ENCODE data around the gene CEPT1.

Gene CEPT1

GRCh38 chr1:111145963-111146768 lies 6.1 kb downstream of the CEPT1 start:
- Histone ChIP-seq H3K9me3 (ENCODE audit: control insufficient read depth in 5 of 5, low read length in 5 of 5) (no peaks in the 10 kb centered on the region), H3K9ac (ENCODE audit: low read length in 5 of 5) (no peak overlapping the region), H3K27ac (ENCODE audit: low read depth, low read length) (no peak overlapping the region), H3K36me3 (ENCODE audit: control insufficient read depth in 5 of 5, insufficient read depth in 5 of 5, low read length in 5 of 5) (peaks cover 15 to 37% (median 25%) of the 10 kb centered on the region in 5 donors), H3K4me3 (ENCODE audit: low read depth in 1 of 5, low read length in 5 of 5) (no peak overlapping the region), H3K4me1 (ENCODE audit: control insufficient read depth in 5 of 5, insufficient read depth in 5 of 5, low read length in 5 of 5) (peaks cover 0 to 45% (median 24%) of the 10 kb centered on the region in 5 donors), H3K27me3 (ENCODE audit: control insufficient read depth in 5 of 5, insufficient read depth in 4 of 5, low read length in 5 of 5) (no peaks in the 10 kb centered on the region)

- H3K36me3 ChIP-seq (ENCODE audit: control insufficient read depth in 5 of 5, insufficient read depth in 5 of 5, low read length in 5 of 5): peaks cover 21 to 47% (median 26%) of the 10 kb centered on the region in 5 donors
- H3K27me3 ChIP-seq (ENCODE audit: control insufficient read depth in 5 of 5, insufficient read depth in 4 of 5, low read length in 5 of 5): no peaks in the 10 kb centered on the region
- H3K9ac ChIP-seq (ENCODE audit: low read length in 5 of 5): no peak overlapping the region
- H3K9me3 ChIP-seq (ENCODE audit: control insufficient read depth in 5 of 5, low read length in 5 of 5): no peaks in the 10 kb centered on the region
- no peak overlapping the region for H3K27ac ChIP-seq (ENCODE audit: low read depth, low read length)
- peaks cover 0 to 36% (median 8%) of the 10 kb centered on the region in 5 donors for H3K4me1 ChIP-seq (ENCODE audit: control insufficient read depth in 5 of 5, insufficient read depth in 5 of 5, low read length in 5 of 5)
- no peak overlapping the region for H3K4me3 ChIP-seq (ENCODE audit: low read depth in 1 of 5, low read length in 5 of 5)
Observed at GRCh38 chr1:111147948-111148347, 7.9 kb downstream of the CEPT1 start.

- Histone ChIP-seq H3K9ac (ENCODE audit: low read length in 5 of 5) (peak overlapping the region in 2 of 5 donors; percentile 17 to 23), H3K4me1 (ENCODE audit: control insufficient read depth in 5 of 5, insufficient read depth in 5 of 5, low read length in 5 of 5) (peaks cover 0 to 31% (median 8%) of the 10 kb centered on the region in 5 donors), H3K9me3 (ENCODE audit: control insufficient read depth in 5 of 5, low read length in 5 of 5) (no peaks in the 10 kb centered on the region), H3K27me3 (ENCODE audit: control insufficient read depth in 5 of 5, insufficient read depth in 4 of 5, low read length in 5 of 5) (no peaks in the 10 kb centered on the region), H3K36me3 (ENCODE audit: control insufficient read depth in 5 of 5, insufficient read depth in 5 of 5, low read length in 5 of 5) (peaks cover 23 to 52% (median 31%) of the 10 kb centered on the region in 5 donors), H3K4me3 (ENCODE audit: low read depth in 1 of 5, low read length in 5 of 5) (no peak overlapping the region), H3K27ac (ENCODE audit: low read depth, low read length) (no peak overlapping the region)
Observed at GRCh38 chr1:111148376-111148881, 8.4 kb downstream of the CEPT1 start.

GRCh38 chr1:111151838-111152237 lies 11.8 kb downstream of the CEPT1 start:
- Histone ChIP-seq H3K36me3 (ENCODE audit: control insufficient read depth in 5 of 5, insufficient read depth in 5 of 5, low read length in 5 of 5) (peaks cover 27 to 55% (median 44%) of the 10 kb centered on the region in 5 donors), H3K4me3 (ENCODE audit: low read depth in 1 of 5, low read length in 5 of 5) (no peak overlapping the region), H3K9me3 (ENCODE audit: control insufficient read depth in 5 of 5, low read length in 5 of 5) (no peaks in the 10 kb centered on the region), H3K9ac (ENCODE audit: low read length in 5 of 5) (no peak overlapping the region), H3K27ac (ENCODE audit: low read depth, low read length) (no peak overlapping the region), H3K27me3 (ENCODE audit: control insufficient read depth in 5 of 5, insufficient read depth in 4 of 5, low read length in 5 of 5) (no peaks in the 10 kb centered on the region), H3K4me1 (ENCODE audit: control insufficient read depth in 5 of 5, insufficient read depth in 5 of 5, low read length in 5 of 5) (peaks cover 0 to 26% (median 4%) of the 10 kb centered on the region in 5 donors)

GRCh38 chr1:111154021-111154999 lies 14.3 kb downstream of the CEPT1 start:
- no peaks in the 10 kb centered on the region for H3K9me3 ChIP-seq (ENCODE audit: control insufficient read depth in 5 of 5, low read length in 5 of 5)
- no peaks in the 10 kb centered on the region for H3K27me3 ChIP-seq (ENCODE audit: control insufficient read depth in 5 of 5, insufficient read depth in 4 of 5, low read length in 5 of 5)
- peaks cover 0 to 15% (median 3%) of the 10 kb centered on the region in 5 donors for H3K4me1 ChIP-seq (ENCODE audit: control insufficient read depth in 5 of 5, insufficient read depth in 5 of 5, low read length in 5 of 5)
- H3K36me3 ChIP-seq (ENCODE audit: control insufficient read depth in 5 of 5, insufficient read depth in 5 of 5, low read length in 5 of 5): peaks cover 18 to 40% (median 37%) of the 10 kb centered on the region in 5 donors
- H3K27ac ChIP-seq (ENCODE audit: low read depth, low read length): no peak overlapping the region
- H3K9ac ChIP-seq (ENCODE audit: low read length in 5 of 5): no peak overlapping the region
- H3K4me3 ChIP-seq (ENCODE audit: low read depth in 1 of 5, low read length in 5 of 5): no peak overlapping the region

- Histone ChIP-seq H3K27ac (ENCODE audit: low read depth, low read length) (no peak overlapping the region), H3K4me1 (ENCODE audit: control insufficient read depth in 5 of 5, insufficient read depth in 5 of 5, low read length in 5 of 5) (peaks cover 0 to 14% (median 6%) of the 10 kb centered on the region in 5 donors), H3K27me3 (ENCODE audit: control insufficient read depth in 5 of 5, insufficient read depth in 4 of 5, low read length in 5 of 5) (no peaks in the 10 kb centered on the region), H3K36me3 (ENCODE audit: control insufficient read depth in 5 of 5, insufficient read depth in 5 of 5, low read length in 5 of 5) (peaks cover 15 to 49% (median 26%) of the 10 kb centered on the region in 5 donors), H3K9ac (ENCODE audit: low read length in 5 of 5) (no peak overlapping the region), H3K9me3 (ENCODE audit: control insufficient read depth in 5 of 5, low read length in 5 of 5) (no peaks in the 10 kb centered on the region), H3K4me3 (ENCODE audit: low read depth in 1 of 5, low read length in 5 of 5) (no peak overlapping the region)
Observed at GRCh38 chr1:111157431-111157830, 17.4 kb downstream of the CEPT1 start.

- peaks cover 0 to 23% (median 6%) of the 10 kb centered on the region in 5 donors for H3K4me1 ChIP-seq (ENCODE audit: control insufficient read depth in 5 of 5, insufficient read depth in 5 of 5, low read length in 5 of 5)
- no peak overlapping the region for H3K27ac ChIP-seq (ENCODE audit: low read depth, low read length)
- H3K27me3 ChIP-seq (ENCODE audit: control insufficient read depth in 5 of 5, insufficient read depth in 4 of 5, low read length in 5 of 5): no peaks in the 10 kb centered on the region
- no peak overlapping the region for H3K4me3 ChIP-seq (ENCODE audit: low read depth in 1 of 5, low read length in 5 of 5)
- H3K36me3 ChIP-seq (ENCODE audit: control insufficient read depth in 5 of 5, insufficient read depth in 5 of 5, low read length in 5 of 5): peaks cover 6 to 29% (median 11%) of the 10 kb centered on the region in 5 donors
- peak overlapping the region in 1 of 5 donors; percentile 14 for H3K9ac ChIP-seq (ENCODE audit: low read length in 5 of 5)
- H3K9me3 ChIP-seq (ENCODE audit: control insufficient read depth in 5 of 5, low read length in 5 of 5): no peaks in the 10 kb centered on the region
Observed at GRCh38 chr1:111161843-111162487, 21.9 kb downstream of the CEPT1 start.

- Histone ChIP-seq H3K27me3 (ENCODE audit: control insufficient read depth in 5 of 5, insufficient read depth in 4 of 5, low read length in 5 of 5) (no peaks in the 10 kb centered on the region), H3K9me3 (ENCODE audit: control insufficient read depth in 5 of 5, low read length in 5 of 5) (no peaks in the 10 kb centered on the region), H3K27ac (ENCODE audit: low read depth, low read length) (no peak overlapping the region), H3K36me3 (ENCODE audit: control insufficient read depth in 5 of 5, insufficient read depth in 5 of 5, low read length in 5 of 5) (peaks cover 6 to 26% (median 12%) of the 10 kb centered on the region in 5 donors), H3K4me1 (ENCODE audit: control insufficient read depth in 5 of 5, insufficient read depth in 5 of 5, low read length in 5 of 5) (peaks cover 0 to 23% (median 6%) of the 10 kb centered on the region in 5 donors), H3K9ac (ENCODE audit: low read length in 5 of 5) (peak overlapping the region in 2 of 5 donors; percentile 10 to 14), H3K4me3 (ENCODE audit: low read depth in 1 of 5, low read length in 5 of 5) (no peak overlapping the region)
Observed at GRCh38 chr1:111162488-111162880, 22.5 kb downstream of the CEPT1 start.

- Histone ChIP-seq H3K27ac (ENCODE audit: low read depth, low read length) (no peak overlapping the region), H3K4me1 (ENCODE audit: control insufficient read depth in 5 of 5, insufficient read depth in 5 of 5, low read length in 5 of 5) (peaks cover 0 to 23% (median 6%) of the 10 kb centered on the region in 5 donors), H3K36me3 (ENCODE audit: control insufficient read depth in 5 of 5, insufficient read depth in 5 of 5, low read length in 5 of 5) (peaks cover 6 to 24% (median 12%) of the 10 kb centered on the region in 5 donors), H3K27me3 (ENCODE audit: control insufficient read depth in 5 of 5, insufficient read depth in 4 of 5, low read length in 5 of 5) (no peaks in the 10 kb centered on the region), H3K9me3 (ENCODE audit: control insufficient read depth in 5 of 5, low read length in 5 of 5) (no peaks in the 10 kb centered on the region), H3K9ac (ENCODE audit: low read length in 5 of 5) (no peak overlapping the region), H3K4me3 (ENCODE audit: low read depth in 1 of 5, low read length in 5 of 5) (no peak overlapping the region)
Observed at GRCh38 chr1:111163363-111163762, 23.3 kb downstream of the CEPT1 start.

Data from subcutaneous abdominal adipose tissue (tissue), 5 donors.